NT2/D1 (cell line): ENCODE results near the gene CUEDC2.

ENCODE experiments used
- SUZ12 ChIP-seq: IDR thresholded peaks from 2 replicates; pipeline ENCODE4 v1.6.1; 2011; ENCODE audit not compliant: insufficient read length, insufficient read depth; ENCODE audit errors: extremely low read depth
- YY1 ChIP-seq: IDR thresholded peaks from 2 replicates; pipeline ENCODE4 v1.6.1; 2011; ENCODE audit not compliant: insufficient read length, insufficient read depth
- ZNF274 ChIP-seq: IDR thresholded peaks from 2 replicates; pipeline ENCODE4 v1.6.1; 2011; ENCODE audit warnings: mild to moderate bottlenecking, low read depth, low read length

GRCh38 chr10:102429468-102429867, 2.9 kb downstream of the CUEDC2 start:
- TF ChIP-seq YY1, result no peak
- TF ChIP-seq ZNF274, result no peak
- TF ChIP-seq SUZ12, result no peak
